Spleen (tissue), 7 donors: ENCODE measurements around the gene LRRC47.

ENCODE experiments used
- CTCF ChIP-seq, 11 experiments: fragments of 200-600 bp in 7 of 11; fragments of 450-650 bp in 4 of 11; sonication (generic) in 4 of 11; IDR thresholded peaks in 8 of 11; conservative IDR thresholded peaks in 3 of 11; 1 replicate in 7 of 11; 2 replicates in 4 of 11; pipeline versions ENCODE4 v1.4.0 to v1.8.0; 2016 to 2021; ENCODE audit warnings: antibody characterized with exemption in 11 of 11, inconsistent platforms in 4 of 11, mild to moderate bottlenecking in 1 of 11
- POLR2A ChIP-seq, 3 donors: fragments of 450-650 bp; IDR thresholded peaks; one replicate each; pipeline ENCODE4 v1.5.1; 2017; ENCODE audit warnings: antibody characterized with exemption in 3 of 3, mild to moderate bottlenecking in 1 of 3
- POLR2AphosphoS5 ChIP-seq, 3 donors: sonication (generic); formaldehyde crosslinking; IDR thresholded peaks; one replicate each; pipeline ENCODE4 v1.5.1; 2017; ENCODE audit warnings: antibody characterized with exemption in 3 of 3
- donor health status: DM: no; HTN: no; CAD: no; lungs with moderate emphysema.
- donor health status: DM: no; HTN: no; CAD: no.
- donor health status: DM: no; HTN: no; CAD: no.

GRCh38 chr1:3774946-3775489, 21.3 kb downstream of the LRRC47 start:
- TF ChIP-seq CTCF (IDR thresholded peaks at IDR 0.05 in 8 of 11, conservative IDR thresholded peaks at IDR 0.05 in 3 of 11) (no peak), POLR2AphosphoS5 (IDR thresholded peaks at IDR 0.05) (peak in 1 of 3 donors; percentile 6), POLR2A (IDR thresholded peaks at IDR 0.05) (no peak)
